Endometrial microvascular endothelial cells (primary cell): ENCODE measurements around the gene OR1D5. TPM values are rescaled to one million over a fixed set of nuclear protein-coding genes. Genes with fewer than 3 reads are reported as not detected.

ENCODE experiments used
- in situ Hi-C: cut with HindIII; loops from 2 replicates; pipeline ENCODE4 v1.10.0; 2017; ENCODE audit warnings: low sequenced_read_pairs, low pct_unique_long_range_greater_than_20kb; ENCODE audit errors: inconsistent ontology term
- total RNA-seq: library from RNA; depleted of rRNA; stranded (reverse); fragments of >200 nt; gene quantifications from one replicate; pipeline ENCODE4 v1.2.3, GENCODE V29; 2015; ENCODE audit errors: inconsistent ontology term

OR1D5 gene
- total RNA-seq, 1 donor from 2014 or later, result not detected

DNA sequence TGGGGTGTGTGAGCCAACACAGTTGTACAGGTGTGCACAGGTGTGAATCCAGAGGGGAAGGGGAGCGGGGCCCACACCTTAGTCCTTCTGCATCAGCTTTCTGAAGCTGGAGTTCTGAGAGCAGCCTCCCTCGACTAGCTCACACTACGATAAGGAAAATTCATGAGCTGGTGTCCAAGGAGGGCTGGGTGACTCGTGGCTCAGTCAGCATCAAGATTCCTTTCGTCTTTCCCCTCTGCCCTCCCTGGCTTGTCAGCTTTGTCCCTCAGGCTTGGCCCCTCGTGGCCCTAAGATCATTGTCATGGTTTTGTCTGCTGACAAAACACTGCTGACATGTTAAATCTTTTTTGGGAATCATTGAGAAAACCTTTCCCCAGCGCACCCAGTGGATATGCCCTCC is 47.5 kb downstream of the OR1D5 start:
- in situ Hi-C loops, result loop anchor here (25.0 kb wide), 1 partner anchor 154 kb away; no protein-coding TSS in a partner anchor

DNA sequence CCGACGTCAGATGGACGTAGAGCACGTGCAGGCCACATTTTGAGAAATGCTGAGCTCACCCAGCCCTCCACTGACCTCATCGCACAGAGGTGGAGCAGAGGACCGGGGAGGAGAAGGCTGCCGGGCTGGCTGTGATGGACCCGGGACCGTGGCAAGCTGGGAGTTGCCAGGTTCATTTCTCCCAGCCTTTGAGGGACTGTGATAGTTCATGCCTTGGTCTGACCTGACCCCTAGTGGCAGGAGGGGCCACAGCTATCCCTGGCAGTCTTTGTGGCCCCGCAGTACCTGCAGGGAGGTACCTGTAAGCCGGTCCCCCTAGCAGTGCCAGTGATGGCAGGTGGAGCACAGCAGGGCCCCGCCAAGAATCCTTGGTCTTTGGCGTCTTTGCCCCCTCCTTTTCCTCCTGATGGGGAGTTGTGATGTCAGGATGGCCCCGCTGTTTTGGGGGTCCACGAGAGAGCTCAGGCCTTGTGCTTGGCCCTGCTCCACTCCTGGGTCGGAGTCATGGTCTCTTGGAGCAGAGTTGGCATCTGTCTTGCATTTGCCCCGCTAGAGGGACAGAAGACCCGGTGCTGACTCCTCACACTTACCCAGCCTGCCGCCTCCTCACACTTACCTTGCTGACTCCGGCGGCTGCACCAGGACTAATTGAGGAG is 50.4 kb downstream of the OR1D5 start:
- in situ Hi-C loops, result loop anchor here (25.0 kb wide), 1 partner anchor 151 kb away; no protein-coding TSS in a partner anchor

Other genes starting within 250 kb of the OR1D5 start
- gene OR1D2, start 40.8 kb upstream of the OR1D5 start, total RNA-seq, result not detected
- gene OR1G1, start 63.9 kb upstream of the OR1D5 start, total RNA-seq, result not detected
- gene OR1A2, start 133.9 kb upstream of the OR1D5 start, total RNA-seq, result not detected
- gene OR1A1, start 144.1 kb upstream of the OR1D5 start, total RNA-seq, result not detected
- gene OR3A1, start 234.8 kb upstream of the OR1D5 start, total RNA-seq, result not detected